A673 (cell line): Measurements from ENCODE around the gene TPM4. TPM values are rescaled to one million over a fixed set of nuclear protein-coding genes. Genes with fewer than 3 reads are reported as not detected.

ENCODE experiments used
- BruUV-seq: library from RNA; stranded (reverse); fragments of 400-500 nt; replicated peaks from 2 replicates; lab custom pipeline; 2021; lab: Mats Ljungman, UMichigan
- CTCF ChIA-PET: fragments of 300-600 bp; sonication (Branson Sonifier 250); formaldehyde crosslinking; loops from one replicate; lab custom pipeline; 2022; ENCODE audit warnings: antibody characterized with exemption; lab: Charles Lee
- POLR2A ChIA-PET: fragments of 300-600 bp; sonication (Branson Sonifier 250); formaldehyde crosslinking; loops from one replicate; lab custom pipeline; 2022; ENCODE audit warnings: antibody characterized with exemption; ENCODE audit not compliant: low non-redundant PET; lab: Charles Lee
- DNase-seq: peaks from one replicate; pipeline ENCODE4 v3.0.0-alpha.2; 2015; ENCODE audit warnings: low spot score
- H3K27ac ChIP-seq: fragments of 200-600 bp; sonication (generic); 2 replicates; pipeline ENCODE4 v1.5.1; 2016; ENCODE audit warnings: mixed run types, low read depth, mild to moderate bottlenecking, mixed read lengths, antibody characterized with exemption, low read length; ENCODE audit not compliant: poor library complexity, severe bottlenecking
- H3K27me3 ChIP-seq: fragments of 200-600 bp; sonication (generic); replicated peaks from 2 replicates; pipeline ENCODE4 v1.6.1; 2017; ENCODE audit warnings: mixed run types, low read depth, mild to moderate bottlenecking, mixed read lengths, antibody characterized with exemption, low read length; ENCODE audit not compliant: insufficient read depth, poor library complexity
- H3K36me3 ChIP-seq: fragments of 200-600 bp; sonication (generic); 2 replicates; pipeline ENCODE4 v1.6.1; 2016; ENCODE audit warnings: mixed run types, mild to moderate bottlenecking, mixed read lengths, antibody characterized with exemption, low read length; ENCODE audit not compliant: insufficient read depth, poor library complexity, severe bottlenecking
- H3K4me1 ChIP-seq: fragments of 200-600 bp; sonication (generic); 2 replicates; pipeline ENCODE4 v1.6.1; 2017; ENCODE audit warnings: mixed run types, mild to moderate bottlenecking, mixed read lengths, antibody characterized with exemption, low read length; ENCODE audit not compliant: insufficient read depth, poor library complexity, severe bottlenecking
- H3K4me3 ChIP-seq: fragments of 200-600 bp; sonication (generic); 2 replicates; pipeline ENCODE4 v1.5.1; 2016; ENCODE audit warnings: low read depth, mixed run types, mild to moderate bottlenecking, mixed read lengths, low read length; ENCODE audit not compliant: poor library complexity, severe bottlenecking
- H3K9me3 ChIP-seq: fragments of 200-600 bp; sonication (generic); 2 replicates; pipeline ENCODE4 v1.6.1; 2016; ENCODE audit warnings: mixed run types, low read depth, mild to moderate bottlenecking, mixed read lengths, antibody characterized with exemption, low read length; ENCODE audit not compliant: poor library complexity, severe bottlenecking
- EZH2 ChIP-seq: fragments of 200-600 bp; sonication (generic); IDR thresholded peaks from 2 replicates; pipeline ENCODE4 v1.6.1; 2017; ENCODE audit warnings: borderline replicate concordance, low read depth, mild to moderate bottlenecking, mixed read lengths, antibody characterized with exemption, low read length; ENCODE audit not compliant: poor library complexity, severe bottlenecking
- intact Hi-C: fragments of 100-400 bp; cut with micrococcal nuclease; formaldehyde crosslinking; loops from one replicate; pipeline ENCODE4 v1.10.0; 2022; ENCODE audit not compliant: unreplicated experiment
- total RNA-seq: library from RNA; stranded (reverse); gene quantifications from 2 replicates; pipeline ENCODE4 v1.2.3, GENCODE V29; 2021
- TF ChIP-seq, protein P1 (sequence below): fragments of 300-800, 200-600 bp; sonication (generic); conservative IDR thresholded peaks from 2 replicates; pipeline ENCODE4 v1.5.1; 2017; ENCODE audit warnings: low read depth, mild to moderate bottlenecking, antibody characterized with exemption, low read length, moderate library complexity, mixed read lengths

TPM4 gene
- total RNA-seq, 1 experiment from 2014 or later = 476 TPM

DNA sequence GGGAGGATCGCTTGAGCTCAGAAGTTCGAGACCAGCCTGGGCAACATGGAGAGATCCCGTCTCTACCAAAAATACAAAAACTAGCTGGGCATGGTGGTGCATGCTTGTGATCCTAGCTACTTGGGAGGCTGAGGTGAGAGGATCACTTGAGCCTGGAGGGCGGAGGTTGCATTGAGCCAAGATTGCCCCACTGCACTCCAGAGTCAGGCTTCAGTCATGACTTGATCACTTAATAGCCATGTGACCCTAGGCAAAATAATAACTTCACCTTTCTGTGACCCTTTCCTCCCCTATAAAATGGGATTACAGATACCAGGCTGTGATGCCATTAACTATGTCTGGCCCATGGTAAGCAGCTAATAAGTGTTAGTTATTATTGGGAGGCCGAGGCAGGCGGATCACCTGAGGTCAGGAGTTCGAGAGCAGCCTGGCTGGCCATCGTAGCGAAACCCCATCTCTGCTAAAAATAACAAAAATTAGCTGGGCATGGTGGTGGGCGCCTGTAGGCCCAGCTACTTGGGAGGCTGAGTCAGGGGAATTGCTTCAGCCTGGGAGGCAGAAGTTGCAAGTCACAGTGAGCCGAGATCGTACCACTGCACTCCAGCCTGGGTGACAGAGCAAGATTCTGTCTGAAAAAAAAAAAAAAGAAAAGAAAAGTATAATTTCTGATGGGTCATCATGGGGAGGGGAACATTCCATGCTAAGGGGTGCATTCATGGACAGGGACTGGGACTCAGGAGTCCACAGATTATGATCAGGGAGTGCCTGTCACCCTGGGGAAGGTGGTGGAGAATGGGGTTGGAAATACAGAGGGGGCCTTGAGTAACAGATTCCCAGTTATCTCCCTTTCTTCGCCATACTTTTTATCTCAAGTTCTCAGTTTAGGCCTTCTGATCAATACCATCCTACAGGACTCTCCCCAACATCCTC lies 15.5 kb downstream of the TPM4 start:
- TF ChIP-seq EZH2 = no peak
- TF ChIP-seq, protein P1, sequence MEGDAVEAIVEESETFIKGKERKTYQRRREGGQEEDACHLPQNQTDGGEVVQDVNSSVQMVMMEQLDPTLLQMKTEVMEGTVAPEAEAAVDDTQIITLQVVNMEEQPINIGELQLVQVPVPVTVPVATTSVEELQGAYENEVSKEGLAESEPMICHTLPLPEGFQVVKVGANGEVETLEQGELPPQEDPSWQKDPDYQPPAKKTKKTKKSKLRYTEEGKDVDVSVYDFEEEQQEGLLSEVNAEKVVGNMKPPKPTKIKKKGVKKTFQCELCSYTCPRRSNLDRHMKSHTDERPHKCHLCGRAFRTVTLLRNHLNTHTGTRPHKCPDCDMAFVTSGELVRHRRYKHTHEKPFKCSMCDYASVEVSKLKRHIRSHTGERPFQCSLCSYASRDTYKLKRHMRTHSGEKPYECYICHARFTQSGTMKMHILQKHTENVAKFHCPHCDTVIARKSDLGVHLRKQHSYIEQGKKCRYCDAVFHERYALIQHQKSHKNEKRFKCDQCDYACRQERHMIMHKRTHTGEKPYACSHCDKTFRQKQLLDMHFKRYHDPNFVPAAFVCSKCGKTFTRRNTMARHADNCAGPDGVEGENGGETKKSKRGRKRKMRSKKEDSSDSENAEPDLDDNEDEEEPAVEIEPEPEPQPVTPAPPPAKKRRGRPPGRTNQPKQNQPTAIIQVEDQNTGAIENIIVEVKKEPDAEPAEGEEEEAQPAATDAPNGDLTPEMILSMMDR = no peak
- H3K27ac ChIP-seq = no peak overlapping the region
- no peak overlapping the region for H3K4me3 ChIP-seq
- intact Hi-C loops = no loop called here
- H3K4me1 ChIP-seq = peaks cover 6% of the 10 kb centered on the region
- ChIA-PET CTCF (no interaction called here), POLR2A (no interaction called here)
- no peak for DNase-seq
- no peaks in the 10 kb centered on the region for H3K9me3 ChIP-seq
- peaks cover 95% of the 10 kb centered on the region for H3K36me3 ChIP-seq
- BruUV-seq = no TSS peak
- no peaks in the 10 kb centered on the region for H3K27me3 ChIP-seq

DNA sequence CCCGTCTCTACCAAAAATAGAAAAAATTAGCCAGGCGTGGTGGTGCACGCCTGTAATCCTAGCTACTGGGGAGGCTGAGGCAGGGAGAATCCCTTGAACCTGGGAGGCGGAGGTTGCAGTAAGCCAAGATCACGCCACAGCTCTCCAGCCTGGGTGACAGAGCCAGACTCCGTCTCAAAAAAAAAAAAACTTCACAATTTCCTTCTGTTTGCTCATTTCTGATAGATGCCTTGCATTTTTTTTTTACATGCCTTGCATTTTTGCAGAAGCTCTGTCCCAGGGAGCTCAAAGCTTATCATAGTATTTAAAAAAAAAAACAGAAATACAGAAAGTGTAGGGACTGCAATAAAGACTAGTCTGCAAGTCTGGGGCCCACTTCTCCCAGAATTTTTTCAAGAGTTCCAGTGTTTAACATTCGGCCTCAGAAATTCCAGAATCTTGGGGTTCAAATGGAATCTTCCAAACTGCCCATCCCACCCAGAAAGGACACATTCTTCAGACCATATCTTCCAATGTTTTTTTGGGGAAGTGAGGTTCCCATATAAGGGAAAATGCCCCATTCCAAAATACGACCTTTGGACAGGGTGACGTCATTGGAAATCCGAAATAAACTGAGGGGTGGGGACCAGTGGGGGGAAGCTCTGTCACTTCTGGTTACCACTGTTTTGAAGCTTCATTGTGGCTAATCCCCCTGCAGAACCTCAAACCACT lies 18.2 kb downstream of the TPM4 start:
- H3K4me1 ChIP-seq = no peaks in the 10 kb centered on the region
- H3K9me3 ChIP-seq = no peaks in the 10 kb centered on the region
- no peak overlapping the region for H3K27ac ChIP-seq
- H3K36me3 ChIP-seq = peaks cover 90% of the 10 kb centered on the region
- no peak for TF ChIP-seq EZH2
- TF ChIP-seq, protein P1 = no peak
- no peaks in the 10 kb centered on the region for H3K27me3 ChIP-seq
- BruUV-seq = no TSS peak
- no peak for DNase-seq
- ChIA-PET POLR2A (no interaction called here), CTCF (interaction anchor here (0.6 kb wide), 1 partner anchor 68 kb away, joined by 12 read pairs; no protein-coding TSS in a partner anchor)
- intact Hi-C loops = no loop called here
- H3K4me3 ChIP-seq = no peak overlapping the region

DNA sequence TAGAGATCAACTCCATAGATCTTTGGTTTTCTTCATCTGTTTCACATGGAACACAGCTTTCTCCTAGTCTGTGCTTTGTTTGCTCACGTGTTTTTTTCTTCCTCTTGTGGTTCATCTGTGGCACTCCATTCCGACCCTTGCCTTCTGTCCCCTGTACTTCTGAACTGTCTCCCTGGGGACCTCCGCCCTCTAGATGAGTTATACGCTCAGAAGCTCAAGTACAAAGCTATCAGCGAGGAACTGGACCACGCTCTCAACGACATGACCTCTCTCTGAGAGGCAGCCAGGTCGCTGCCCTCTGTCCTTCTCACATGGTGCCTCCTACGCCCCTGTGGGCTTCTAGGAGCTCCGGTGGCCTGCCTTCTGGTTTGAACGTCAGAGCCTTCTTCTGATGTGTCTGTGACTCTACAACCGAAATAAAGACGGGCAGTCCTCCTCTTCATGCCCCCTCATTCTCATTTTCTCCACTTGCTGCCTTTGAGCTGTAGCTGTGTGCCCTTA lies 18.8 kb downstream of the TPM4 start:
- Histone ChIP-seq H3K9me3 (no peaks in the 10 kb centered on the region), H3K27ac (no peak overlapping the region), H3K4me3 (no peak overlapping the region), H3K4me1 (no peaks in the 10 kb centered on the region), H3K27me3 (no peaks in the 10 kb centered on the region), H3K36me3 (peaks cover 90% of the 10 kb centered on the region)
- intact Hi-C loops = no loop called here
- POLR2A ChIA-PET = no interaction called here
- TF ChIP-seq EZH2 = no peak
- TF ChIP-seq, protein P1 = no peak
- DNase-seq = no peak
- CTCF ChIA-PET = interaction anchor here (0.6 kb wide), 1 partner anchor 67 kb away, joined by 12 read pairs; no protein-coding TSS in a partner anchor
- no TSS peak for BruUV-seq
